RWPE2 (cell line): ENCODE results near the gene SNX21.

Experiments
- ATAC-seq: fragments of 200-7000 bp; cut with Tn5 transposase; 3 replicates; pipeline ENCODE4 v1.9.1; 2021; ENCODE audit warnings: low read depth
- DNase-seq: peaks from one replicate; pipeline ENCODE4 v3.0.0-alpha.2; 2020; ENCODE audit warnings: low spot score
- H3K27ac ChIP-seq: fragments of 450-650 bp; 2 replicates; pipeline ENCODE4 v1.5.1; 2017; ENCODE audit warnings: mild to moderate bottlenecking; ENCODE audit not compliant: poor library complexity, severe bottlenecking
- H3K27me3 ChIP-seq: fragments of 250-450 bp; sonication (Bioruptor Pico); 2 replicates; pipeline ENCODE4 v1.5.1; 2021; ENCODE audit warnings: mild to moderate bottlenecking, moderate library complexity; ENCODE audit not compliant: insufficient read depth, poor library complexity, severe bottlenecking
- H3K36me3 ChIP-seq: fragments of 250-450 bp; sonication (Bioruptor Pico); 2 replicates; pipeline ENCODE4 v1.5.1; 2020; ENCODE audit warnings: low read depth, mild to moderate bottlenecking, moderate library complexity
- H3K4me1 ChIP-seq: fragments of 250-450 bp; sonication (Bioruptor Pico); 2 replicates; pipeline ENCODE4 v1.5.1; 2021; ENCODE audit warnings: mild to moderate bottlenecking, moderate library complexity; ENCODE audit not compliant: insufficient read depth, poor library complexity, severe bottlenecking
- H3K4me3 ChIP-seq: fragments of 250-450 bp; sonication (Bioruptor Pico); 2 replicates; pipeline ENCODE4 v1.5.1; 2021; ENCODE audit warnings: mild to moderate bottlenecking, moderate library complexity; ENCODE audit not compliant: severe bottlenecking
- H3K9me3 ChIP-seq: fragments of 250-450 bp; sonication (Bioruptor Pico); 2 replicates; pipeline ENCODE4 v1.5.1; 2021; ENCODE audit warnings: mild to moderate bottlenecking, moderate library complexity; ENCODE audit not compliant: severe bottlenecking
- TF ChIP-seq, protein P1 (sequence below): fragments of 450-650 bp; IDR thresholded peaks from one replicate; pipeline ENCODE4 v1.5.1; 2017; ENCODE audit warnings: mild to moderate bottlenecking, moderate library complexity; ENCODE audit not compliant: poor library complexity, severe bottlenecking

The SNX21 gene

DNA sequence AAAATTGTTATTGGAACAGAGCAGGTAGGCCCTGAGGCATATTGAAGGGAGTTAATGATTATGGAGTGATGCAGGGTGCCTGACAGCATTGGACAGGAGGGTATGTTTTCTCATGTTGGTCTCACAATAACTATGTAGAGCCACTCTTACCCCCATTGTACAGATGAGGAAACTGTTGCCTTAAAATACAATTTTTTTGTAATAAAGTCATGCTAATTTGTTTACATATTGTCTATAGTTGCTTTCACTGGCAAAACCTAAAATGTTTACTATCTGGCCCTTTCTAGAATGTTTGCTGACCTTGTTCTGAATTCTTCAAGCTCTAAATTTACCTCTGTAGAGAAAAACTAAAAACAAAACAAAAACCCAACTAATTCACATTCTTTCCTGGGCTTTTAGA lies 17.9 kb downstream of the SNX21 start:
- Histone ChIP-seq H3K9me3 (no peaks in the 10 kb centered on the region), H3K4me3 (no peak overlapping the region), H3K36me3 (peaks cover 61% of the 10 kb centered on the region), H3K27me3 (no peaks in the 10 kb centered on the region), H3K4me1 (peaks cover 5% of the 10 kb centered on the region), H3K27ac (no peak overlapping the region)
- no peak for DNase-seq
- ATAC-seq, result no peak
- TF ChIP-seq, protein P1, sequence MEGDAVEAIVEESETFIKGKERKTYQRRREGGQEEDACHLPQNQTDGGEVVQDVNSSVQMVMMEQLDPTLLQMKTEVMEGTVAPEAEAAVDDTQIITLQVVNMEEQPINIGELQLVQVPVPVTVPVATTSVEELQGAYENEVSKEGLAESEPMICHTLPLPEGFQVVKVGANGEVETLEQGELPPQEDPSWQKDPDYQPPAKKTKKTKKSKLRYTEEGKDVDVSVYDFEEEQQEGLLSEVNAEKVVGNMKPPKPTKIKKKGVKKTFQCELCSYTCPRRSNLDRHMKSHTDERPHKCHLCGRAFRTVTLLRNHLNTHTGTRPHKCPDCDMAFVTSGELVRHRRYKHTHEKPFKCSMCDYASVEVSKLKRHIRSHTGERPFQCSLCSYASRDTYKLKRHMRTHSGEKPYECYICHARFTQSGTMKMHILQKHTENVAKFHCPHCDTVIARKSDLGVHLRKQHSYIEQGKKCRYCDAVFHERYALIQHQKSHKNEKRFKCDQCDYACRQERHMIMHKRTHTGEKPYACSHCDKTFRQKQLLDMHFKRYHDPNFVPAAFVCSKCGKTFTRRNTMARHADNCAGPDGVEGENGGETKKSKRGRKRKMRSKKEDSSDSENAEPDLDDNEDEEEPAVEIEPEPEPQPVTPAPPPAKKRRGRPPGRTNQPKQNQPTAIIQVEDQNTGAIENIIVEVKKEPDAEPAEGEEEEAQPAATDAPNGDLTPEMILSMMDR, result no peak

DNA sequence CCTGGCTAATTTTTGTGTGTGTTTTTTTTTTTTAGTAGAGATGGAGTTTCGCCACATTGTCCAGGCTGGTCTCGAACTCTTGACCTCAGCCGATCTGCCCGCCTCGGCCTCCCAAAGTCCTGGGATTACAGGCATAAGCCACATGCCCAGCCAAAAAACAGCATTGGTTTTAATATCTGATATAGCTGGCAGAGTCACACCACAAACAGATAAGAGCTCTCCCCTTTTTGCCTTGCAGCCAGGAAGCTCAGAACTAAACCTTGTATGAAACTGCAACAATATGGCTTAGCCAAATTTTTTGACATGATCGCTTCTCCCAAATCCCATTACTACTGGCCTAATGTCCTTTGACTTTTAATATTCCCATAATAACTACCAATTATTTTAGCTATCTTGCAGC lies 18.7 kb downstream of the SNX21 start:
- H3K4me3 ChIP-seq, result no peak overlapping the region
- H3K36me3 ChIP-seq, result peaks cover 52% of the 10 kb centered on the region
- ATAC-seq (no peak), DNase-seq (no peak)
- no peaks in the 10 kb centered on the region for H3K27me3 ChIP-seq
- no peak overlapping the region for H3K27ac ChIP-seq
- TF ChIP-seq, protein P1, result no peak
- no peaks in the 10 kb centered on the region for H3K9me3 ChIP-seq
- H3K4me1 ChIP-seq, result peaks cover 5% of the 10 kb centered on the region

DNA sequence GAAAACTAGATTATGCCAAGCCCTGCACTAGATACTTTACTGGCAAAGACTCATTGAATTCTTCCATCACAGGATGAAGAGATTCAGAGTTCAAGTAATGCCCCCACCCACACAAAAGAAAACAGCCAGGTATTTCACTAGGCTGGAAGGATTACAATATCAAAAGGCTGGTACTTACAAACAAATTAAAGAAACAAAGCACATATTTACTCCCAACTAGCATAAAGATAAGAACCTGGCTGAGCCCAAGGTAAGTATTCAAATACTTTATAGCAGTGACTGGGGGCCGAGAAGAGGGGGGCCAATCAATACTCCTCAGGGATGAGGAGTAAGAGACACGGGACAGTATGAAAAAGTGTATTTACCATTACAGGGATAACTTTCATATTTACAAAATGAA lies 19.9 kb downstream of the SNX21 start:
- ATAC-seq, result no peak

GRCh38 chr20:45857114-45857881 lies 23.7 kb downstream of the SNX21 start, which contains the start of the genes ACOT8 and ZSWIM3:
TSS of gene ACOT8 (minus strand) at chr20:45857392. CDS start at chr20:45857315, 77 bp downstream.
TSS of gene ZSWIM3 (plus strand) at chr20:45857614. CDS start at chr20:45857826, 212 bp downstream.
- TF ChIP-seq, protein P1, result no peak
- peak; percentile 99 for ATAC-seq
- no peaks in the 10 kb centered on the region for H3K9me3 ChIP-seq
- peak; percentile 100 for DNase-seq
- peaks cover 33% of the 10 kb centered on the region for H3K36me3 ChIP-seq
- H3K27me3 ChIP-seq, result no peaks in the 10 kb centered on the region
- H3K4me1 ChIP-seq, result peaks cover 15% of the 10 kb centered on the region
- peak within 1 kb of the TSS; percentile 83 for H3K4me3 ChIP-seq
- H3K27ac ChIP-seq, result peak within 1 kb of the TSS; percentile 12

More for the DNA sequence above, 19.9 kb downstream of the SNX21 start:
- DNase-seq, result no peak
- H3K27ac ChIP-seq, result no peak overlapping the region
- H3K4me3 ChIP-seq, result no peak overlapping the region
- no peaks in the 10 kb centered on the region for H3K9me3 ChIP-seq
- peaks cover 43% of the 10 kb centered on the region for H3K36me3 ChIP-seq
- no peaks in the 10 kb centered on the region for H3K27me3 ChIP-seq
- TF ChIP-seq, protein P1, result no peak
- peaks cover 11% of the 10 kb centered on the region for H3K4me1 ChIP-seq

DNA sequence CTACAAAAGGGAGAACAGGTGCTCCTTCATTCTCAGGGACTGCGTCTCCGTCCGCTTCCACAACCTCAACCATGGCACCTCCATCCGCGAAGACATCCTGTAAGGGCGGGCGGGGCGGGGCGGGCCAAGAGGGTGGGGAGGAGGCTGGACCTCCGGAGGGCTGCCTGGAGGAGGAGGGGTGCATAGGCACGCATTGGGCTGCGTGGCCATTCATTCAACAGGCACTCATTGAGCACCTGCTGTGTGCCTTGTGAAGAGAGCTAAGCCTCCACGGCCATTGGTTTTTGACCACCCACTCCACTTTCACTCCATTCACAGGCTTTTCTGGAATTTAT lies 24.2 kb downstream of the SNX21 start:
- TF ChIP-seq, protein P1, result no peak
- Histone ChIP-seq H3K27me3 (no peaks in the 10 kb centered on the region), H3K9me3 (no peaks in the 10 kb centered on the region), H3K36me3 (peaks cover 27% of the 10 kb centered on the region), H3K27ac (peak overlapping the region; percentile 12), H3K4me1 (peaks cover 15% of the 10 kb centered on the region), H3K4me3 (peak overlapping the region; percentile 83)
- DNase-seq, result no peak
- peak; percentile 2; the same call in 2 of the 3 replicates for ATAC-seq
